GM03348 (cell line): Measurements from ENCODE around the gene GRIN2A.

Experiments used
- DNase-seq: peaks from one replicate; pipeline ENCODE4 v3.0.0; 2012; ENCODE audit warnings: low spot score

The GRIN2A gene

GRCh38 chr16:10130538-10130937, 51.7 kb downstream of the GRIN2A start:
- no peak for DNase-seq

- DNase-seq, result no peak
Measured at GRCh38 chr16:10128397-10129258, 53.6 kb downstream of the GRIN2A start.

- DNase-seq, result no peak
Measured at GRCh38 chr16:10126686-10127085, 55.5 kb downstream of the GRIN2A start.

- no peak for DNase-seq
Measured at GRCh38 chr16:10123141-10123540, 59.1 kb downstream of the GRIN2A start.

GRCh38 chr16:10122546-10122945, 59.7 kb downstream of the GRIN2A start:
- no peak for DNase-seq

- no peak for DNase-seq
Measured at GRCh38 chr16:10121897-10122425, 60.3 kb downstream of the GRIN2A start.

- no peak for DNase-seq
Measured at GRCh38 chr16:10121491-10121890, 60.7 kb downstream of the GRIN2A start.

GRCh38 chr16:10120953-10121352, 61.3 kb downstream of the GRIN2A start:
- DNase-seq, result no peak

- no peak for DNase-seq
Measured at GRCh38 chr16:10114409-10114808, 67.8 kb downstream of the GRIN2A start.

- no peak for DNase-seq
Measured at GRCh38 chr16:10113248-10113647, 69.0 kb downstream of the GRIN2A start.

- DNase-seq, result no peak
Measured at GRCh38 chr16:10112021-10112420, 70.2 kb downstream of the GRIN2A start.

GRCh38 chr16:10111156-10111761, 71.0 kb downstream of the GRIN2A start:
- no peak for DNase-seq

GRCh38 chr16:10110552-10110951, 71.7 kb downstream of the GRIN2A start:
- DNase-seq, result no peak

GRCh38 chr16:10107081-10107480, 75.1 kb downstream of the GRIN2A start:
- no peak for DNase-seq

GRCh38 chr16:10103700-10104099, 78.5 kb downstream of the GRIN2A start:
- no peak for DNase-seq

- no peak for DNase-seq
Measured at GRCh38 chr16:10103118-10103517, 79.1 kb downstream of the GRIN2A start.

GRCh38 chr16:10100829-10101228, 81.4 kb downstream of the GRIN2A start:
- DNase-seq, result no peak

GRCh38 chr16:10098991-10099390, 83.2 kb downstream of the GRIN2A start:
- no peak for DNase-seq

GRCh38 chr16:10097271-10097670, 85.0 kb downstream of the GRIN2A start:
- no peak for DNase-seq

GRCh38 chr16:10093576-10093975, 88.7 kb downstream of the GRIN2A start:
- DNase-seq, result no peak

- no peak for DNase-seq
Measured at GRCh38 chr16:10090816-10091215, 91.4 kb downstream of the GRIN2A start.

- no peak for DNase-seq
Measured at GRCh38 chr16:10088380-10088793, 93.8 kb downstream of the GRIN2A start.

- no peak for DNase-seq
Measured at GRCh38 chr16:10087151-10087550, 95.1 kb downstream of the GRIN2A start.
